ENCODE results near the gene OGDH.

The OGDH gene

GRCh38 chr7:44693641-44694313, 87.3 kb downstream of the OGDH start:
- no peak for TF ChIP-seq CTCF (conservative IDR thresholded peaks at IDR 0.05; ENCODE audit: low read length)
- DNase-seq (ENCODE audit: low read depth): peak; percentile 87
- H3K4me3 ChIP-seq (ENCODE audit: low read length): no peak overlapping the region

- no peak for TF ChIP-seq CTCF (conservative IDR thresholded peaks at IDR 0.05; ENCODE audit: low read length)
- no peak for DNase-seq (ENCODE audit: low read depth)
- no peak overlapping the region for H3K4me3 ChIP-seq (ENCODE audit: low read length)
Observed at GRCh38 chr7:44694326-44694725, 87.9 kb downstream of the OGDH start.

GRCh38 chr7:44694766-44695165, 88.3 kb downstream of the OGDH start:
- DNase-seq (ENCODE audit: low read depth): no peak
- no peak for TF ChIP-seq CTCF (conservative IDR thresholded peaks at IDR 0.05; ENCODE audit: low read length)
- no peak overlapping the region for H3K4me3 ChIP-seq (ENCODE audit: low read length)

- TF ChIP-seq CTCF (conservative IDR thresholded peaks at IDR 0.05; ENCODE audit: low read length): no peak
- no peak for DNase-seq (ENCODE audit: low read depth)
- H3K4me3 ChIP-seq (ENCODE audit: low read length): no peak overlapping the region
Observed at GRCh38 chr7:44695756-44696155, 89.3 kb downstream of the OGDH start.

GRCh38 chr7:44696728-44697127, 90.3 kb downstream of the OGDH start:
- no peak overlapping the region for H3K4me3 ChIP-seq (ENCODE audit: low read length)
- no peak for TF ChIP-seq CTCF (conservative IDR thresholded peaks at IDR 0.05; ENCODE audit: low read length)
- no peak for DNase-seq (ENCODE audit: low read depth)

GRCh38 chr7:44697136-44698045, 91.0 kb downstream of the OGDH start:
- DNase-seq (ENCODE audit: low read depth): no peak
- no peak overlapping the region for H3K4me3 ChIP-seq (ENCODE audit: low read length)
- no peak for TF ChIP-seq CTCF (conservative IDR thresholded peaks at IDR 0.05; ENCODE audit: low read length)

Data from AG10803 (cell line).